Measurements from ENCODE around the gene PDGFA. TPM values are rescaled to one million over a fixed set of nuclear protein-coding genes. Genes with fewer than 3 reads are reported as not detected.

Gene PDGFA
- polyA plus RNA-seq, 3 donors from 2014 or later: 0.29 to 0.59 TPM; not detected in 1

DNA sequence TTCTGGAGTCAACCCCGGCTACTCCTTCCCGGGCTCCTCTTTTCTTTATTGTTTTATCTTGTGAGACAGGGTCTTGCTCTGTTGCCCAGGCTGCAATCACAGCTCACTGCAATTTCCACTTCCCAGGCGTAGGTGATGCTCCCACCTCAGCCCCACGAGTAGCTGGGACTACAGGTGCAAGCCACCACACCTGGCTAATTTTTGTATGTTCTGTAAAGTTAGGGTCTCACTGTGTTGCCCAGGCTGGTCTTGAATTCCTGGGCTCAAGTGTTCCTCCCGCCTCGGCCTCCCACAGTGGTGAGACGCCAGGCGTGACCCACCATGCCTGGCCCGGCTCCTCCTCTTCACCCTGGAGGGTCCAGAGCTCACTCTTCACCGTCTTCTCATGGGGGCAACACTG lies 15.3 kb upstream of the PDGFA start:
- H3K27me3 Mint-ChIP-seq (ENCODE audit: low read depth in 3 of 3): peaks cover 0 to 5% (median 0%) of the 10 kb centered on the region in 3 donors
- no peak overlapping the region for H3K27ac Mint-ChIP-seq
- H3K36me3 Mint-ChIP-seq: no peaks in the 10 kb centered on the region

DNA sequence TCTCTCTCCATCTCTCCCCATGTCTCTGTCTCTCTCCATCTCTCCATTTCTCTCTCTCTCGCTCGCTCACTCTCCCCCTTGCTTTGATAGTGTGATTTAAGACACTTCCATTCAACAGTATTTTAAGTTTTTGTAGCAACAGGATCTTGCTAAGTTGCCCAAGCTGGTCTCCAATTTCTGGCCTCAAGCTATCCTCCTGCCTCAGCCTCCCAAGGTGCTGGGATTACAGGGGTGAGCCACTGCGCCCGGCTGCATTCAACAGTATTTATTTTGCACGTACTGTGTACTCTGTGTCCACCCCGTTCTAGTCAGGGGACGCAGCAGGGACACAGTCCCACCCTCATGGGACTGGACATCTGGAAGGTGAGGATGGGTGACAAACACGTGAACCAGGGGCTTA lies 14.4 kb upstream of the PDGFA start:
- H3K4me3 Mint-ChIP-seq: no peak overlapping the region
- H3K27me3 Mint-ChIP-seq (ENCODE audit: low read depth in 3 of 3): peaks cover 0 to 5% (median 0%) of the 10 kb centered on the region in 3 donors
- H3K9me3 Mint-ChIP-seq: no peaks in the 10 kb centered on the region
- H3K4me1 Mint-ChIP-seq: no peaks in the 10 kb centered on the region
- no peaks in the 10 kb centered on the region for H3K36me3 Mint-ChIP-seq
- H3K27ac Mint-ChIP-seq: no peak overlapping the region
- DNase-seq: no peak

More for the DNA sequence above, 15.3 kb upstream of the PDGFA start:
- no peaks in the 10 kb centered on the region for H3K4me1 Mint-ChIP-seq
- H3K9me3 Mint-ChIP-seq: no peaks in the 10 kb centered on the region
- DNase-seq: no peak
- no peak overlapping the region for H3K4me3 Mint-ChIP-seq

DNA sequence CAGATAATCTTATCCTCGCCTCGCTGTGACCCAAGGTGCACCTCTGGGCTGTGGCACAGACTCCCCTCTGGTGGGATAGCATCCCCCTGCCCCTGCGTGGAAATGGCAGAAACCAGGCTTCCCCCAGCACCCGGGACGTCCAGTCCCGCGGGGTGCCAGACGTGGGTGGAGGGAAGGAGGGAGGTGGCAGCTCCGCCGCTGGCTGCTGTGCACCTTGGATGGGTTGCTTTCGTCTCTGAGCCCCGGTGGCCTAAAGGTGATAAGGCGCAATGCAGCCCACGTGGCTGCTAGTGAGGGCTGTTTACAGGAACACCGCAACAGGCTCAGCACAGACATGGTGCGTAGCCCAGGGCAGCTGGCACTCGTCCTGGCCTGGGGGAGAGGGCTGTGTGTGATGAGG lies 13.6 kb upstream of the PDGFA start:
- Mint-ChIP-seq H3K4me3 (no peak overlapping the region), H3K27ac (no peak overlapping the region), H3K4me1 (no peaks in the 10 kb centered on the region), H3K9me3 (no peaks in the 10 kb centered on the region), H3K27me3 (ENCODE audit: low read depth in 3 of 3) (peaks cover 0 to 5% (median 0%) of the 10 kb centered on the region in 3 donors), H3K36me3 (no peaks in the 10 kb centered on the region)
- no peak for DNase-seq

DNA sequence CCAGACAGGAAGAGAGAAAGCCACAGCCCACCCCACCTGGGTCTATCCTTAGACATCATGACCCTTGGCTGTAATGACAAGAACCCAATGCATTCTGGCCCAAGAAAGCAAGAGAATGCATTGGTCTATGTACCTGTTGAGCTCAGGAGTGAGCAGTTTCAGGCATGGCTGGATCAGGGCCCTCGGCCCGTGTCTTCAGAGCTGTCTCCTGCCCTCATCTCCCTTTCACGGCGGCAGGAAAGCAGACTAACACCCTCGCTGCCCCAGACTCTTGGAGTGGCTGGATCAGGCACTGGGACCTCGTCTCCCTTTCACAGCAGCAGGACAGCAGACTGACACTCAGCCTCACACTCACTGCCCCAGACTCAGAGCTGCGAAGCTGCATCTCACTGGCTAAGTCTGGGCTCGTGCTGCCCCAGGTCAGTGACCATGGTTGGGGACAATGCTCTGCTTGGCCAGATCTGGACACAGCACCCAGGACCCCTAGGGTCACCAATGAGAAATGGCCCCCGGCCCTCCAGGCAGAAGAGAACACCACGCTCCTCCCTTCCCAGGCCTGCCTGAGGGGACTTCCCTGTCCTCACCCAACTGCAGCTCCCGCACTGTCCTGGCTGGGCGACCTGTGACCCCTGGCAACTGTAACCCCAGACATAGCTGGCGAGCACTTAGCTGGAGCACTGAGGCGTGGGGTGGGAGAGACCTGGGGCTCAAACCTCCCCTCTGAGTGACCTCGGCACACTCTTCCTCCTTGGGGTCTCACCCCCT lies 12.9 kb upstream of the PDGFA start:
- Mint-ChIP-seq H3K27ac (no peak overlapping the region), H3K4me1 (no peaks in the 10 kb centered on the region), H3K27me3 (ENCODE audit: low read depth in 3 of 3) (peaks cover 0 to 5% (median 0%) of the 10 kb centered on the region in 3 donors), H3K36me3 (no peaks in the 10 kb centered on the region), H3K4me3 (no peak overlapping the region), H3K9me3 (no peaks in the 10 kb centered on the region)
- no peak for DNase-seq

DNA sequence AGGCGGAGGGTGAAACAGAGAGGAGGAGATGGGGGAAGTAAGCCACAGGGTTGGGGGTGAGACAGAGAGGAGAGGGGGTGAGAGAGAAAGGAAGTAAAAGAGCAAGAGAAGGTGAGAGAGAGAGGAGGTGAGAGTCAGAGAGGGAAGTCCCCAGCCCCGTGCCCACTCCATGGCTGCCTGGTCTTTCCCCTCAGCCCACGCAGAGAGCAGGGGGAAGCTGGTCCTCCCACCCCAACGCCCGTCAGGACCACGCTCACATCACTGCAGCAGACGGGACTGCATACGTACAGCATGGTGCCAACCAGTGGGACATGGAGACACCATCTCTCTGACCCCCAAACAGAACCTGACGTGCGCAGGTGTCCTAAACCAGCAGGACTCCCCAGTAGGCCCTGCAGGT lies 12.1 kb upstream of the PDGFA start:
- no peaks in the 10 kb centered on the region for H3K9me3 Mint-ChIP-seq
- H3K27ac Mint-ChIP-seq: no peak overlapping the region
- H3K4me1 Mint-ChIP-seq: no peaks in the 10 kb centered on the region
- no peak overlapping the region for H3K4me3 Mint-ChIP-seq
- H3K36me3 Mint-ChIP-seq: no peaks in the 10 kb centered on the region
- no peak for DNase-seq
- peaks cover 0 to 5% (median 0%) of the 10 kb centered on the region in 3 donors for H3K27me3 Mint-ChIP-seq (ENCODE audit: low read depth in 3 of 3)

DNA sequence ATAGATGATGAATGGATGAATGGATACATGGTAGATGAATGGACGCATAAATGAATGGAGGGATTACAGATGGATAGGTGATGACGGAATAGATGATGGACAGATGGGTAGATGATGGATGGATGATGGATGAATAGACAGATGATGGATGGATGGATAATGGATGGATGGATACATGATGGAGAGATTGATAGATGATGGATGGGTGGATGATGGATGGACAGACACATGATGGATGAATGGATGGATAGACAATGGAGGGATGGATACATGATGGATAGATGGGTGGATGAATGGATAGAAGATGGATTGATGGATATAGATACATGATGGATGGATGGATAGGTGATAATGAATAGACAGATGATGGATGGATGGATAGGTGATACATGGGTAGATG lies 8.8 kb upstream of the PDGFA start:
- Mint-ChIP-seq H3K9me3 (no peaks in the 10 kb centered on the region), H3K4me1 (no peaks in the 10 kb centered on the region), H3K27me3 (ENCODE audit: low read depth in 3 of 3) (peaks cover 0 to 9% (median 0%) of the 10 kb centered on the region in 3 donors), H3K27ac (no peak overlapping the region), H3K4me3 (no peak overlapping the region), H3K36me3 (no peaks in the 10 kb centered on the region)
- no peak for DNase-seq

DNA sequence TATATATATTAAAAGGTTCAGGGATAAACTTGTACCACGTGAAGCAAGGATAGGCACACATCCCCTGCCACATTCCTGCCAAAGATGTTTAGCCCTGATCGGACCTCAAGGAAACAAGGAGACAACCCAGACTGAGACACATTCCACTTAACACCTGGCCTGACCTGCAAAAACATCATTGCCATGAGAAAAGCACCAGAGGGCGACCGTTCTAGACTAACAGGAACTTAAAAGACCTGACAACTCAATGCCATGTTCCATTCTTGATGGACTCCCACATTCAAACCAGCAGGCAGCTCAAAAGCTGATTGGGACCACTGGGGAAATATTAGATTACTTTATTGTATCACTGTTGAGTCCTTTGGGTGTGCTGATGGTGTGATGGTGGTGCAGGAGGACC lies 8.1 kb upstream of the PDGFA start:
- DNase-seq: no peak
- no peaks in the 10 kb centered on the region for H3K36me3 Mint-ChIP-seq
- peaks cover 0 to 9% (median 0%) of the 10 kb centered on the region in 3 donors for H3K27me3 Mint-ChIP-seq (ENCODE audit: low read depth in 3 of 3)
- H3K4me1 Mint-ChIP-seq: no peaks in the 10 kb centered on the region
- H3K9me3 Mint-ChIP-seq: no peaks in the 10 kb centered on the region
- no peak overlapping the region for H3K4me3 Mint-ChIP-seq
- no peak overlapping the region for H3K27ac Mint-ChIP-seq

DNA sequence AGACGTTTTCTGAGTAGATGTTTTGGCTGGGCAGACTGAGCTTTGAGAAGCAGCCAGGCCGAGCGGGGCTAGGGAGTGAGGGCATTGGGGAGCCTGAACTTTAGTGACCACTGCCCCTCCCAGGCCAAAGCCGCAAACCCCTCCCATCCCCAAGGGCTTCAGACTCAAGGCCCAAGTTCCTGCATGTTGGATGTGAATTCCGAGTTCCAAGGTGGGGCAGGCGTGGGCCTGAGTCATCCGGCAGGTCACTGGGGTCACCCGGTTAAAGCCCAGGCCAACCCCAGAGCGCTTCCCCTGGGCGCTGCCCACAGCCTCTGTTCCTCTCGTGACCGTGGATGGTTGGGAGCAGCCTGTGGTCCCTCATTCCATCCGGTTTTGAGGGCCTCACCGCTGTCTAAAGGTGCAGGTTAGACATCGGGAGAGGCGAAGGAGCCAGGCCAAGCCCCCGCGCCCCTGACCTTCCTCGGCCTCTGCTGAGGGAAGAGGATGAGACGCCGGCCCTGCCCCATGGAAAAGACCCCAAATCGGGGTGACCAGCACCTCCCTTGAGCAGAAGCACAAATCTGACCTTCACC lies 6.9 kb upstream of the PDGFA start:
- Mint-ChIP-seq H3K27me3 (ENCODE audit: low read depth in 3 of 3) (peaks cover 0 to 8% (median 4%) of the 10 kb centered on the region in 3 donors), H3K4me3 (no peak overlapping the region), H3K9me3 (no peaks in the 10 kb centered on the region), H3K4me1 (peaks cover 0 to 2% of the 10 kb centered on the region in 2 donors), H3K36me3 (no peaks in the 10 kb centered on the region), H3K27ac (no peak overlapping the region)
- no peak for DNase-seq

DNA sequence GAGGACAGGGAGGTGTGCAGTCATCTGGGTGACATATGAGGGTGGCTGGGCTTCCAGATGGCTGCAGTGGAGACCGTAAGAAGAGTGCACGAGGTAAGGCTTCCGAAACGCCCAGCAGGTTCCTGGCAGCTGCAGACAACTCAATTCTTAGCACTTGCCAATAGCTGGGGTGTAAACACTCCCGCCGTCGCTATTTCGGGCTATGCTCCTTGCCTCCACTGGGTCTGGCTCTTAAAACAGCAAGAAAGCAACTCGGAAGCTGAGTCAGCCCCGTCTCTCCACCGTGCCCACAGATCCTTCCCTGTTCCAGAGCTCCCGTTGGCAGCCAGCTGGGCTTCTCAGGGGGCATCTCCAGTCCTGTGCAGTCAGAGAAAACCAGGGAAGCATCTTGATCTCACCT lies 6.1 kb upstream of the PDGFA start:
- no peak for DNase-seq
- no peak overlapping the region for H3K4me3 Mint-ChIP-seq
- no peaks in the 10 kb centered on the region for H3K9me3 Mint-ChIP-seq
- peaks cover 0 to 8% (median 6%) of the 10 kb centered on the region in 3 donors for H3K27me3 Mint-ChIP-seq (ENCODE audit: low read depth in 3 of 3)
- H3K36me3 Mint-ChIP-seq: no peaks in the 10 kb centered on the region
- H3K4me1 Mint-ChIP-seq: peaks cover 0 to 4% of the 10 kb centered on the region in 2 donors
- no peak overlapping the region for H3K27ac Mint-ChIP-seq

DNA sequence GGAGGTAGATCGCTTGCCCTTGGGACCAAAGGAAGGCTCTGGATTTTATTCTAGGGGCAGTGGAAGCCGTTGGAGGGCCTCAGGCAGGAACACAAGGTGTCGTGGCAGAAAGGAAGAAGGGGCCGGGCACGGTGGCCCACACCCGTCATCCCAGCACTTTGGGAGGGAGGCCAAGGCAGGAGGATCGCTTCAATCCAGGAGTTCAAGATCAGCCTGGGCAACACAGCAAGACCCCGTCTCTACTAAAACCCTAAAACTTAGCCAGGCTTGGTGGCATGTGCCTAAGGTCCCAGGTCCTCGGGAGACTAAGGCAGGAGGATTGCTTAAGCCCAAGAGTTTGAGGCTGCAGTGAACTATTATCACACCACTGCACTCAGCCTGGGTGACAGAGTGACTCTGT lies 5.2 kb upstream of the PDGFA start:
- no peaks in the 10 kb centered on the region for H3K9me3 Mint-ChIP-seq
- DNase-seq: no peak
- H3K27ac Mint-ChIP-seq: no peak overlapping the region
- H3K4me3 Mint-ChIP-seq: no peak overlapping the region
- no peaks in the 10 kb centered on the region for H3K36me3 Mint-ChIP-seq
- peaks cover 0 to 8% (median 6%) of the 10 kb centered on the region in 3 donors for H3K27me3 Mint-ChIP-seq (ENCODE audit: low read depth in 3 of 3)
- peaks cover 0 to 4% of the 10 kb centered on the region in 2 donors for H3K4me1 Mint-ChIP-seq

DNA sequence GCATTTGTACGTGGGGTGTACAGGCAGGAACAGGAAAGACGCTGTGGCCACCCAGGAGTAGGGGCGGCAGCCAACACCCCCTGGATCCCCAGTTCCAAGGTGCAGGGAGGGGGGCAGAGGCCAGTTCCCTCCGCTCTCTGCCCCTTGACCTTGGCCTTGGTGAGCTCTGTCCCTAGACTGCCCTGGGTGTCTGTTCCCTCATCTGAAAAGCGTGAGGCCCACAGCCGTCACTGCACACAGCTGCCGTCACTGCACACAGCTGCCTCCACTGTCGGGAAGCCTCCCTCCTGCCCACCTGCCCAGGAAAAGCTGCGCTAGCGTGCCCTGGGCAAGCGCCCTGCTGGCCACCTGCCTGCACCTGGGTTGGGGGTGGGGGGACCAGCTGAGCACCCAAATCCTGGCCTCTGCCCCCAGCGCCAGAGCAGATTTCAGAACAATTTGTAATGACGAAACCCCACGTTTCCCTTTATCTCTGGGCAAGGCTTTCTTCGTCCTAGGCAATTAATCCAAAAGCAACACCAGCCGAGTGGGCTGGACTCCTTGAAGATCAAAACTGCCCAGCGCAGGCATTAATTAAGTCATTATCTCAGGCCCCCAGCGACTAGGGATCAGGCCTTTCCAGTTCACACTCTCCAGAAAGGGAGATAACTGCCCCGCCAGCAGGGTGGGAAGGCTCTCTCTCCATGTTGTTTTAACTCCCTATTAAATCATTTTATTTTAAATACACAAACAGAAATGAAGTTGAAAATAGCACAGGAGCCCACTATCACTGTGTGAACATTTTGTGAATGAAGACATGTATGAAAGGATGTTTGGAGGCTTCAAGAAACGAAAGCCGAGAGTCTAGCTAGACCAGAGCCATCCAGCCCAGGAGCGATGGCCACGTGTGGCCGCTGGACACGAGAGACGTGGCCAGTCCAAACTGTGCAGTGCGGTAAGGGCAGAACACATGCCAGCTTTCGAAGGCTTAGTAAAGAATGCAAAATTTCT lies 4.0 kb upstream of the PDGFA start:
- no peak overlapping the region for H3K27ac Mint-ChIP-seq
- DNase-seq: no peak
- no peaks in the 10 kb centered on the region for H3K36me3 Mint-ChIP-seq
- H3K4me3 Mint-ChIP-seq: peak overlapping the region in 1 of 5 donors; percentile 41
- H3K9me3 Mint-ChIP-seq: no peaks in the 10 kb centered on the region
- peaks cover 0 to 8% (median 7%) of the 10 kb centered on the region in 3 donors for H3K27me3 Mint-ChIP-seq (ENCODE audit: low read depth in 3 of 3)
- H3K4me1 Mint-ChIP-seq: peaks cover 0 to 4% of the 10 kb centered on the region in 2 donors

DNA sequence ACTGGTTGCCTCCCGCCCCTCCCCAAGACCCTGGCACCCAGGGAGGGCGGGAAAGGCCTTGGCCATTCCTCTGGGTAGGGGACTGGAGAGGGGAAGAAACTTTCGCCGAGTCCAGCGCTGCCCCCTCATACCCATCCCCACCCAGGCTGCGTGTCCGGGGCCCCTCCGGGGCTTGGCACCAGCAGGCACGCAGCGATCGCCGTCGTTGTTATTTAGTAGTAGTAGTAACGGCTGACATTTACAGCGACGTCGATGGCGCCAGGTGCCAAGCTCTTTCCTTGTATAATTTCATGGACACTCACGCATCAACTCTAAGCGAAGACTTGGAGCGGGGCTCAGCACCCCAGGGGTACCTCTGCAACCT lies 3.3 kb upstream of the PDGFA start:
- no peak for DNase-seq
- Mint-ChIP-seq H3K27me3 (ENCODE audit: low read depth in 3 of 3) (peaks cover 2 to 9% (median 8%) of the 10 kb centered on the region in 3 donors), H3K27ac (no peak overlapping the region), H3K4me3 (peak overlapping the region in 1 of 5 donors; percentile 41), H3K4me1 (peaks cover under 1 to 7% of the 10 kb centered on the region in 2 donors), H3K36me3 (no peaks in the 10 kb centered on the region), H3K9me3 (no peaks in the 10 kb centered on the region)

DNA sequence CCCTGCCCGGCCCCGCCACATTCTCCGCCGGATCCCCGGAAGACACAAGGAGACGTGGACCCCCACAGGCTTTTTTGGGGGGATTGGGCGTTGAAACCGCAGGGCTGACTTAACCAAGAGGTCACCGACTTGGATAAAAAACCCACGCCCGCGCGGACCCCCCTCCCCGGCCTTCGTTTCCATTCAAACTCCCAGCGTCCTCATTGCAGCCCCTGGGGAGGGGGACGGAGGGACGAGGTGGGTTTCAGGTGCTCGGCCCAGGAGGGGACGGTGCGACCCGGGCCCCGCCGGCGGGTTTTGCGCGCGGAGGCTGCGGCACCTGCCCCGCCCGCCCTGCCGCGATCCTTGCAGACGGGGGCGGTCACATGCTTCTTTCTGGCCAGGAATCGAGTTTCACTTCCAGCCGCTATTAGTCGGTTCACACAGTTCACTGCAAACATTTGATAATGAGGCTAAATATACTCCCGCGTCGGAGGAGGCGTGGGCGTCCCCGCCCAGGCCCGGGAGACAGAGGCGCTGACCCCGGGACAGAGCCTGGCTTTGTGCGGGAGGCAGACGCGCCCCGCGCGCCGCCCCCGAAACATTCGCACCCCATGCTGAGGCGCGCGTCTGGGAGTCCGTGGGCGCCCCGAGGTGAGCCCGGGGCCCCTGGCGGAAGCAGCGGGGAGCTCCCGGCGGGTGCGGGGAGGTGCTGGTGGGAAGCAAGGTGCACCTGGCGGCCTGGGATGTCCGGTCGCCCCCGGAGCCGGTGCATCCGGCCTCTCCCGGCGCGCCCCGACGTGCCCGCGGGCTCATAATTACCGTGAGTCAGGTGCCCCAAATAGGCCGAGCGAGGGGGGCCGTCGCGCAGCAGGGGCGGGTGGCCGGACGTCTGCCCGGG lies 2.7 kb upstream of the PDGFA start:
- peak overlapping the region; percentile 47 to 65 (median 57) for H3K4me3 Mint-ChIP-seq
- peaks cover 5 to 11% of the 10 kb centered on the region in 2 donors for H3K4me1 Mint-ChIP-seq
- no peak overlapping the region for H3K27ac Mint-ChIP-seq
- H3K36me3 Mint-ChIP-seq: no peaks in the 10 kb centered on the region
- no peaks in the 10 kb centered on the region for H3K9me3 Mint-ChIP-seq
- H3K27me3 Mint-ChIP-seq (ENCODE audit: low read depth in 3 of 3): peaks cover 2 to 12% (median 11%) of the 10 kb centered on the region in 3 donors
- peak in 2 of 3 donors; percentile 16 to 22 for DNase-seq
